GM19395 (cell line): Measurements from ENCODE around the gene SMARCAL1.
A peak's percentile ranks its signal among the peaks of the same experiment; 100 is the strongest.
"Not testable (repeated sequence)": the region's sequence is repeated elsewhere in the genome, so short reads cannot be mapped to it uniquely, and the experiment has no call there.

Source experiments
- ATAC-seq: cut with Tn5 transposase; IDR thresholded peaks from one replicate; pipeline ENCODE4 v1.9.1; 2021; ENCODE audit warnings: mild to moderate bottlenecking, moderate library complexity; ENCODE audit not compliant: unreplicated experiment

Gene SMARCAL1

DNA sequence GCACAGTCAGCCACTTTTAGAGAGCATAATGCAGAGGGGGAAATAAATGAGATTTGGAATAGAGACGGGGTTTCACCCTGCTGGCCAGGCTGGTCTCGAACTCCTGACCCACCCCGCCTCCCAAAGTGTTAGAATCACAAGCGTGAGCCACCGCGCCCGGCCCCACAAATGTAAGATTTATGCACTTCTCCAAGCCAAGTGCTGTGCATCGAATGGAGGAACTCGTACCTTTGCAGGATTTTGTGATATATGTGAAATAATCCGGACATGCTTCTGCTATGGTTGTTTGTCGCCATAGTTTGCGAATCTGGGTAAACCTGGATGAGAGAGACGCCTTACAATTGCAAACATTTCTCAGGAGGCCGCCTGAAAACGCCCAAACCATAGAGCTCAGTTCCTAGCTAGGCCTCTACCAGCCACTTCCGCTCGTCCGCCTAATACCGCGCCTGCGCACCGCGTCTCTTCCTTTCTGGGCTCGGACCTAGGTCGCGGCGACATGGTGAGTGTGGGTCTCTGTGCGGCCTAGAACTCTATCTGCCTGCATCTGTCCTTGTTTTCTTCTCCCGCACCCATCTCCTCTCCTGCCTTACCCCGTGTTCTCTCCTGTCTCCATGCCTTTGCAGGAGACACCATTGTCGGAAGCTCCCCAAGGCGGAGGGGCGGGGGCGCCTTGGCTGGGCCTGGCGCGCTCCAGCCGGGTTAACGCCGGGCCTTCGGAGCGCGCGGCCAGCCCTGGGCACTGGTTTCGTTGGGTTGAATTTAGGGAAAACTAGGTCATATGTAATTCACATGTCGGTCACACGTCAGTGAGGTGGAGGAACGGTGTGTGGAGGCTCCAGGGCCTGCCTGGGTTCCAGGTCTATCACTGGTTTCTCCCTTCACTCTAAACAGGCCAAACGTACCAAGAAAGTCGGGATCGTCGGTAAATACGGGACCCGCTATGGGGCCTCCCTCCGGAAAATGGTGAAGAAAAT lies 86.4 kb downstream of the SMARCAL1 start, which contains the start of gene RPL37A:
Gene RPL37A, plus strand, starts transcription at position 466 of the 974 bp plus-strand sequence. Its CDS starts 31 bp downstream, at position 497.
- ATAC-seq: peak; percentile 89

- ATAC-seq: no peak
Observed at GRCh38 chr2:216499641-216500218, 87.4 kb downstream of the SMARCAL1 start.

- ATAC-seq: no peak
Observed at GRCh38 chr2:216500572-216500971, 88.3 kb downstream of the SMARCAL1 start.

DNA sequence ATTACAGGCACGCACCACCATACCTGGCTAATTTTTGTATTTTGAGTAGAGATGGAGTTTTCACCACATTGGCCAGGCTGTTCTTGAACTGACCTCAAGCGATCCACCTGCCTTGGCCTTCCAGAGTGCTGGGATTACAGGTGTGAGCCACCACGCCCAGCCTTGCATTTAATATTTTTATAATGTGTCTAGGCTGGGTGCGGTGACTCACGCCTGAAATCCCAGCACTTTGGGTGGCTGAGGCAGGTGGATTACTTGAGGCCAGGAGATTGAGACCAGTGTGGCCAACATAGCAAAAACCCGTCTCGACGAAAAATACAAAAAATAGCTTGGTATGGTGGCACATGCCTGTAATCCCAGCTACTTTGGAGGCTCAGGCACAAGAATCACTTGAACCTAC lies 89.6 kb downstream of the SMARCAL1 start:
- no peak for ATAC-seq

- no peak for ATAC-seq
Observed at GRCh38 chr2:216502381-216503158, 90.3 kb downstream of the SMARCAL1 start.

- ATAC-seq: no peak
Observed at GRCh38 chr2:216503159-216503629, 90.9 kb downstream of the SMARCAL1 start.

DNA sequence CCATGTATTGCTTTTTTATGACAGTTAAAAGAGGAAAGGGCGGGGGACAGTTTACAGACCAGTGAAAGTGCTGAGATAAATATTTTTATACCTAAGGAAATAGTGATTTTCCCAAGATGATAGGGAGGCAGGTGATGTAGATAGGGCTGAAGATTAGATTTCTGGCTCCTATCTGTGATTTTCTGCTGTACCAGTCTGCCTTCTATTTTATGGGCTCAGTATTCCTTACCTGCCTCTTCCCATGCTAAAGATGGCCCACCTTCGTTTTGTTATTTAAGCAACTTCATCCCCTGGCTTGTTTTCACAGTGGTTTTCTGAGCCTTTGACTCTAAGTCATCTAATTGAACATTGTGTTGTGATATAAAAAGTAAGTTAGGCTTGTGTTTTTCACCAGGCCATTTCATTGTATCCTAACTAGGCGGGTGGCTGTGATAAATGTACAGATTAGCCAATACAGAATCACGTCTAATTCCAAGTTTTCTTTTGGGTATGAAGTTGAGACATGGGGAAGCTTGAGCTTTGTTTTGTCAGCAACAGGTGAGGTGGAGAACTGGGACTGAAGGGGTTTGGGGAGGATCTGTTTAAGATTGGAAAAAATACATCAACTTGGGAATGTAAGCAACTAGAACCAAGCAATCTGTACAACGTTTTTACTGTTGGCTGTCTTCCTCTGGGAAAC lies 91.6 kb downstream of the SMARCAL1 start:
- ATAC-seq: no peak

DNA sequence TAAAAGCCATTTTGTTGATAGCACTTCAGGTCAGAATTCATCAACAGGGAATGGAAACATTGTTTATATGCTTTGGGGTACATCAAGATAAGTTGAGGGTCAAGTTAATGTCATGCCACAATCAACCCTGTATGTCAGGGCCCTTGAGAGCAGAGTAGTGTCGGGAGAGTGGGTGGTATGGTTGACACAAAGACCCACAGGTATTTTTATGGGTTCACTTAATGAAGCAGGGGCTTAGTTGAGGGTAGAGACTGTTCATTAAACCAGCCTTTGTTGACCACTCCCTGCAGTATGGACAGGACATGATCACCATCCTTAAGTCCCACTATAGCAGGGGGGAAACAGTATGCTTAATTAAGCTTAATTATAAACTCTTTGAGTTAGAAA lies 92.1 kb downstream of the SMARCAL1 start:
- no peak for ATAC-seq

GRCh38 chr2:216505133-216506106 lies 93.1 kb downstream of the SMARCAL1 start:
- no peak for ATAC-seq

DNA sequence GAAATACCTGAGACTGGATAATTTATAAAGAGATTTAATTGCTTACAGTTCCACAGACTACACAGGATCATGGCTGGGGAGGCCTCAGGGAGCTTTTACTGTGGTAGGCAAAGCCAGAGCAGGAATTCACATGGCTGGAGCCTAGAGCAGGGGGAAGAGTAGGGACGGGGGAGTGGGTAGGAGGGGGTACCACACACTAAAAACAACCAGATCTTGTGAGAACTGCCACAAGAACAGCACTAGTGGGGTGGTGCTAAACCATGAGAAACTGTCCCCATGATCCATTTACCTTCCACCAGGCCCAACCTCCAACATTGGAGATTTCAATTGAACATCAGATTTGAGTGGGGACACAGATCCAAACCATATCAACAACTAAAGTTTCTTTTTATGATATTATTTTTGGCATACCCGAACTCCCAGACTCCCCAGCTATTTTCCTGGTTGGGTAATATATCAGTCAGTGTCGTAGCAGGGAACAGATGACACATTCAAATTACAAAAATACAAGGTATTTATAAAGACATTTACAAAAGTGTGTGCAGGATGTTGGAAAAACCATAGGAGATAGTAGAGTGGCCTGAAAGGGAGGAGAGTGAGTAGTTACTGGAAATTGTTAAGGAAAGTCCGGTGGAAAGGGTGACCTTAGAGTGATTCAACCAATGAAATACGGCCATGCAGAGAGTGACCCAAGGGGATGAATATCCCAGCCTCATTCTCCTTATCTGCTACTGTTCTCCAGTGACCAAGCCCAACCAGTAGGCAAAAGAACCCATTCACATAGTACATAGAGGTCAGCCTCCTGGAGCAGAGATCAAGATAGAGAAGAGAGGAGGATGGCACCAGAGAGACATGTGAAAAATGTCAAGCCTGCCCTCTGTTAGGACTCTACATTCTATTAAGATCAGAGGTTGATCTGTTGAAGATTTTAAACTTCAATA lies 95.2 kb downstream of the SMARCAL1 start:
- ATAC-seq: no peak

- ATAC-seq: no peak
Observed at GRCh38 chr2:216508229-216508628, 95.9 kb downstream of the SMARCAL1 start.

- no peak for ATAC-seq
Observed at GRCh38 chr2:216516730-216517350, 104.6 kb downstream of the SMARCAL1 start.

GRCh38 chr2:216517447-216518225 lies 105.4 kb downstream of the SMARCAL1 start:
- no peak for ATAC-seq

- ATAC-seq: not testable (repeated sequence)
Observed at GRCh38 chr2:216518566-216519119, 106.4 kb downstream of the SMARCAL1 start.

- ATAC-seq: peak; percentile 80
Observed at GRCh38 chr2:216519154-216519762, 107.0 kb downstream of the SMARCAL1 start.

GRCh38 chr2:216520112-216520511 lies 107.8 kb downstream of the SMARCAL1 start:
- no peak for ATAC-seq
